AG09309 (cell line): ENCODE results near the gene PARD3B.

Source experiments
- DNase-seq: peaks from one replicate; pipeline ENCODE4 v3.0.0-alpha.2; 2010; ENCODE audit warnings: low read depth
- H3K4me3 ChIP-seq: 2 replicates; pipeline ENCODE4 v1.5.1; 2011; ENCODE audit warnings: mild to moderate bottlenecking, low read depth, low read length, moderate library complexity; ENCODE audit not compliant: control insufficient read depth
- TF ChIP-seq, protein P1 (sequence below): IDR thresholded peaks from 2 replicates; pipeline ENCODE4 v1.5.1; 2011; ENCODE audit warnings: mild to moderate bottlenecking, low read depth, low read length, inconsistent platforms; ENCODE audit not compliant: insufficient read depth, control insufficient read depth; ENCODE audit errors: missing control alignments

The PARD3B gene

DNA sequence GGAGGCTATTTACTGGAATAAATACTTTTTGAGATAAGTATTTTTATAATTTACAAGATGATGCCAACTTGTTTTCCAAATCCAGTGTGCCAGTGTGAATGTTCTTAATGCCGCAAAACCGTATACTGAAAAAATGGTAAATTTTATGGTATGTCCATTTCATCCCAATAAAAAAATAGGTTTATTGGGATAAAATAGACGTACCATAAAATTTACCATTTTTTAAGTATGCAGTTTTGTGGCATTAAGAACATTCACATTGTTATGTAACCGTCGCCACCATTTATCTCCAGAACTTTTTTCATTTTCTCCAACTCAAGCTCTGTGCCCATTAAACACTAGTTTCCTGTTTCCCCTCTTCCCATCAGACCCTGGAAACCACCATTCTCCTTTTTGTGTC, 167.9 kb downstream of the PARD3B start:
- H3K4me3 ChIP-seq = no peak overlapping the region
- no peak for DNase-seq
- TF ChIP-seq, protein P1, sequence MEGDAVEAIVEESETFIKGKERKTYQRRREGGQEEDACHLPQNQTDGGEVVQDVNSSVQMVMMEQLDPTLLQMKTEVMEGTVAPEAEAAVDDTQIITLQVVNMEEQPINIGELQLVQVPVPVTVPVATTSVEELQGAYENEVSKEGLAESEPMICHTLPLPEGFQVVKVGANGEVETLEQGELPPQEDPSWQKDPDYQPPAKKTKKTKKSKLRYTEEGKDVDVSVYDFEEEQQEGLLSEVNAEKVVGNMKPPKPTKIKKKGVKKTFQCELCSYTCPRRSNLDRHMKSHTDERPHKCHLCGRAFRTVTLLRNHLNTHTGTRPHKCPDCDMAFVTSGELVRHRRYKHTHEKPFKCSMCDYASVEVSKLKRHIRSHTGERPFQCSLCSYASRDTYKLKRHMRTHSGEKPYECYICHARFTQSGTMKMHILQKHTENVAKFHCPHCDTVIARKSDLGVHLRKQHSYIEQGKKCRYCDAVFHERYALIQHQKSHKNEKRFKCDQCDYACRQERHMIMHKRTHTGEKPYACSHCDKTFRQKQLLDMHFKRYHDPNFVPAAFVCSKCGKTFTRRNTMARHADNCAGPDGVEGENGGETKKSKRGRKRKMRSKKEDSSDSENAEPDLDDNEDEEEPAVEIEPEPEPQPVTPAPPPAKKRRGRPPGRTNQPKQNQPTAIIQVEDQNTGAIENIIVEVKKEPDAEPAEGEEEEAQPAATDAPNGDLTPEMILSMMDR = no peak

DNA sequence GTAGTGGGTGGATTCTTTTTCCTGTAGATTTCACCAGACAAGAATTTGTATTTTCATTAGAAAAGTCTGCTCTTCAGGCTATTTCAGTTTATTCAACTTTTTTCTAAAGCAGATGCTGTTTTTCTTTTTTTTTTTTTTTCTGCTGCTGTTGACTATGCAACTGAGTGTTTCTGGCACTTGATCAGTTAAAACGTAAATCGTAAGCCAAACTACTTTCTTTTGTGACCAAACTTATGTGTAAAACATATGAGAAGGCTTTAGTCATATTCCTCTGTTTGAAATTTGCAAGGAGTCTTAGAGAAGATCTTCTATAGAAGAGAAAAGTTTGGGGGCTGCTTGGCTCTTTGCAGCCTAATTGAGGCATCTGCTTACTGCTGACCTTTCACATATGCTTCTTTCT, 170.1 kb downstream of the PARD3B start:
- no peak for DNase-seq
- TF ChIP-seq, protein P1 = no peak
- no peak overlapping the region for H3K4me3 ChIP-seq

- no peak overlapping the region for H3K4me3 ChIP-seq
- DNase-seq = no peak
- TF ChIP-seq, protein P1 = no peak
Measured at GRCh38 chr2:204717591-204717990, 172.3 kb downstream of the PARD3B start.

DNA sequence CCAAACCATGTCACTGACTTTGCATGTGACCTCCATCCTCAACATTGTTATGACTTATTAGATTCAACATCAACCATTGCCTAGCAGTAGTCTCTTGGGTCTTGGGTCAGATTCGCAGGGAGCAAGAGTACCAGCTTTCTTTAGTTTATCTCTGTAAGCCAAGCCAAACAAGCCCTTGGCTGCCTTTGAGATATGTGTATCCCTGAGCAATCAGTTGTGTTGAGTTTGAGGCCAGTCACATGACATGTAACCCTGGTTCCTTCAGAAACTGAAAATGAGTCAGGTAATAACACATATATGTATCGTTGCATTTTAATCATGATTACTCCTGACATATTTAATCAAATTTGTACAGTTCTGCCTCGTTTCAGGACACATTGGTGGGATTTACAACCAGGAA, 173.3 kb downstream of the PARD3B start:
- H3K4me3 ChIP-seq = no peak overlapping the region
- DNase-seq = no peak
- TF ChIP-seq, protein P1 = no peak

GRCh38 chr2:204720874-204721273, 175.6 kb downstream of the PARD3B start:
- DNase-seq = no peak
- no peak overlapping the region for H3K4me3 ChIP-seq
- TF ChIP-seq, protein P1 = no peak

- TF ChIP-seq, protein P1 = no peak
- H3K4me3 ChIP-seq = no peak overlapping the region
- no peak for DNase-seq
Measured at GRCh38 chr2:204722207-204722606, 176.9 kb downstream of the PARD3B start.

DNA sequence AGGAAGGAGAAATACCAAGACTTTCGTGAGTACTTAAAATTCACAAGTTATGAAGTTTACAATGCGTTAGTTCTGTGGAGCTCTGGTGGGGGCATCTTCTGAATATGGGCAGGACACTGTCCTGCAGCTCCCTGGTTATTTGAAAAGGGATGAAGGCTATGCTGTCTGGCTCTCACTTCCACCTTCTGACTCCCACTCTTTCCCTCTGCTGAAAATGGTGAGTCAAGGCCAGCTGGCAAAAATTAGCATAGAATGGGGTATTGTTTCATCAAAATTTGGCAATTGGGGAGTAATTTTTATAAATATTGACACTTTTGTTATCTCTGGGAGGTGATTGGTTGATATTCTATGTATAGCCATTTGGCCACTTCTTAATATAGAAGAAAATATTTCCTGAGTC, 177.4 kb downstream of the PARD3B start:
- no peak for DNase-seq
- no peak overlapping the region for H3K4me3 ChIP-seq
- TF ChIP-seq, protein P1 = no peak
